ENCODE measurements around the gene TMEM176B.
"Not testable (repeated sequence)": the region's sequence is repeated elsewhere in the genome, so short reads cannot be mapped to it uniquely, and the experiment has no call there.

TMEM176B gene

GRCh38 chr7:150784954-150785353 lies 15.2 kb downstream of the TMEM176B start:
- Histone ChIP-seq H3K4me1 (ENCODE audit: control insufficient read depth, low read depth, low read length) (no peaks in the 10 kb centered on the region), H3K27me3 (ENCODE audit: control insufficient read depth, insufficient read depth, low read length) (no peaks in the 10 kb centered on the region), H3K36me3 (ENCODE audit: control insufficient read depth, low read depth, low read length) (no peaks in the 10 kb centered on the region)

DNA sequence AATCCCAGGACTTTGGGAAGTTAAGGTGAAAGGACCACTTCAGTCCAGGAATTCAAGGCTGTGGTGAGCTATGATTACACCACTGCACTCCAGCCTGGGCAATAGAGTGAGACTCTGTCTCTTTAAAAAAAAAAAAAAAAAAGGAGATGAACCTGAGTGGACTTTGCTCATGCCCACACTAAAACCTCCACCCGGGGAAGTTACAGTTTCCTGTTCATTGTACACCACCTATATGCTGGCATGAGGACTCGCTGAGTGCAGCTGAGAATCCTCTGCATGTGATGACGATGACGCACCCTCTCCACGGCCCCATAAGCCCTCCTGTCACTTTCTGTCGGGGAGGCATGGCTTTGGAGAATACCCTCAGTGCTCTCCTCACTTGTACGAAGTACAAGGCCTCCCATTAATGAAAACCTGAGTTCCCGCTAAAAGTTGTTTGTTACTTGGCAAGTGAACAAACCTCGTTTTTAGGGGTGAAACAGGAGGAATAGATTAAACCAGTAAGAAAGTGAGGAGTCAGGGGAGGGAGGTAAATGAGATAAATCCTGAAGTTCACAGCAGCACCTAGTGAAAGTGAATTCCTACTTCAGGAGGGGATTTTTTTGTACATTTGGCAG lies 15.9 kb downstream of the TMEM176B start:
- no peaks in the 10 kb centered on the region for H3K9me3 ChIP-seq (ENCODE audit: control insufficient read depth, low read depth, low read length)
- no peaks in the 10 kb centered on the region for H3K36me3 ChIP-seq (ENCODE audit: control insufficient read depth, low read depth, low read length)
- no peak overlapping the region for H3K27ac ChIP-seq (ENCODE audit: low read length)
- no peaks in the 10 kb centered on the region for H3K4me1 ChIP-seq (ENCODE audit: control insufficient read depth, low read depth, low read length)
- H3K9ac ChIP-seq (ENCODE audit: low read length), result no peak overlapping the region
- no peaks in the 10 kb centered on the region for H3K27me3 ChIP-seq (ENCODE audit: control insufficient read depth, insufficient read depth, low read length)
- no peak overlapping the region for H3K4me3 ChIP-seq (ENCODE audit: low read length)

More at GRCh38 chr7:150784954-150785353, 15.2 kb downstream of the TMEM176B start:
- no peak overlapping the region for H3K27ac ChIP-seq (ENCODE audit: low read length)
- H3K9me3 ChIP-seq (ENCODE audit: control insufficient read depth, low read depth, low read length), result no peaks in the 10 kb centered on the region
- H3K4me3 ChIP-seq (ENCODE audit: low read length), result no peak overlapping the region
- H3K9ac ChIP-seq (ENCODE audit: low read length), result no peak overlapping the region

GRCh38 chr7:150781961-150782360 lies 18.2 kb downstream of the TMEM176B start:
- Histone ChIP-seq H3K9ac (ENCODE audit: low read length) (no peak overlapping the region), H3K9me3 (ENCODE audit: control insufficient read depth, low read depth, low read length) (no peaks in the 10 kb centered on the region), H3K4me3 (ENCODE audit: low read length) (no peak overlapping the region), H3K4me1 (ENCODE audit: control insufficient read depth, low read depth, low read length) (no peaks in the 10 kb centered on the region), H3K36me3 (ENCODE audit: control insufficient read depth, low read depth, low read length) (no peaks in the 10 kb centered on the region), H3K27me3 (ENCODE audit: control insufficient read depth, insufficient read depth, low read length) (no peaks in the 10 kb centered on the region), H3K27ac (ENCODE audit: low read length) (no peak overlapping the region)

GRCh38 chr7:150781103-150781502 lies 19.1 kb downstream of the TMEM176B start:
- Histone ChIP-seq H3K27me3 (ENCODE audit: control insufficient read depth, insufficient read depth, low read length) (no peaks in the 10 kb centered on the region), H3K27ac (ENCODE audit: low read length) (no peak overlapping the region), H3K36me3 (ENCODE audit: control insufficient read depth, low read depth, low read length) (no peaks in the 10 kb centered on the region), H3K9ac (ENCODE audit: low read length) (no peak overlapping the region), H3K9me3 (ENCODE audit: control insufficient read depth, low read depth, low read length) (no peaks in the 10 kb centered on the region), H3K4me1 (ENCODE audit: control insufficient read depth, low read depth, low read length) (no peaks in the 10 kb centered on the region), H3K4me3 (ENCODE audit: low read length) (no peak overlapping the region)

GRCh38 chr7:150780292-150780691 lies 19.9 kb downstream of the TMEM176B start:
- Histone ChIP-seq H3K4me1 (ENCODE audit: control insufficient read depth, low read depth, low read length) (no peaks in the 10 kb centered on the region), H3K9ac (ENCODE audit: low read length) (no peak overlapping the region)

GRCh38 chr7:150778738-150779301 lies 21.3 kb downstream of the TMEM176B start:
- Histone ChIP-seq H3K4me1 (ENCODE audit: control insufficient read depth, low read depth, low read length) (no peaks in the 10 kb centered on the region), H3K4me3 (ENCODE audit: low read length) (no peak overlapping the region), H3K36me3 (ENCODE audit: control insufficient read depth, low read depth, low read length) (no peaks in the 10 kb centered on the region), H3K9me3 (ENCODE audit: control insufficient read depth, low read depth, low read length) (no peaks in the 10 kb centered on the region), H3K9ac (ENCODE audit: low read length) (no peak overlapping the region), H3K27ac (ENCODE audit: low read length) (no peak overlapping the region), H3K27me3 (ENCODE audit: control insufficient read depth, insufficient read depth, low read length) (no peaks in the 10 kb centered on the region)

More at GRCh38 chr7:150780292-150780691, 19.9 kb downstream of the TMEM176B start:
- Histone ChIP-seq H3K27me3 (ENCODE audit: control insufficient read depth, insufficient read depth, low read length) (no peaks in the 10 kb centered on the region), H3K27ac (ENCODE audit: low read length) (no peak overlapping the region), H3K36me3 (ENCODE audit: control insufficient read depth, low read depth, low read length) (no peaks in the 10 kb centered on the region), H3K4me3 (ENCODE audit: low read length) (no peak overlapping the region), H3K9me3 (ENCODE audit: control insufficient read depth, low read depth, low read length) (no peaks in the 10 kb centered on the region)

- Histone ChIP-seq H3K4me3 (ENCODE audit: low read length) (no peak overlapping the region), H3K36me3 (ENCODE audit: control insufficient read depth, low read depth, low read length) (no peaks in the 10 kb centered on the region), H3K27me3 (ENCODE audit: control insufficient read depth, insufficient read depth, low read length) (no peaks in the 10 kb centered on the region), H3K4me1 (ENCODE audit: control insufficient read depth, low read depth, low read length) (no peaks in the 10 kb centered on the region), H3K9ac (ENCODE audit: low read length) (no peak overlapping the region), H3K9me3 (ENCODE audit: control insufficient read depth, low read depth, low read length) (no peaks in the 10 kb centered on the region), H3K27ac (ENCODE audit: low read length) (no peak overlapping the region)
Measured at GRCh38 chr7:150778014-150778737, 22.0 kb downstream of the TMEM176B start.

DNA sequence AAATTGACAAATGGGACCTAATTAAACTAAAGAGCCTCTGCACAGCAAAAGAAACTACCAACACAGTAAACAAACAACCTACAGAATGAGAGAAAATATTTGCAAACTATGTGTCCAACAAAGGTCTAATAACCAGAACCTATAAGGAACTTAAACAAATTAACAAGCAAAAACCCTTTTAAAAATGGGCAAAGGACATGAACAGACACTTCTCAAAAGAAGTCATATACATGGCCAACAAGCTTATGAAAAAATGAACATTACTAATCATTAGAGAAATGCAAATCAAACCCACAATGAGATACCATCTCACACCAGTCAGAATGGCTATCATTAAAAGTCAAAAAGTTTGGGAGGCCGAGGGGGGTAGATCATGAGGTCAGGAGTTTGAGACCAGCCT lies 26.0 kb downstream of the TMEM176B start:
- H3K36me3 ChIP-seq (ENCODE audit: control insufficient read depth, low read depth, low read length); H3K27me3 ChIP-seq (ENCODE audit: control insufficient read depth, insufficient read depth, low read length); H3K9me3 ChIP-seq (ENCODE audit: control insufficient read depth, low read depth, low read length); H3K4me1 ChIP-seq (ENCODE audit: control insufficient read depth, low read depth, low read length); H3K27ac ChIP-seq (ENCODE audit: low read length); H3K4me3 ChIP-seq (ENCODE audit: low read length); H3K9ac ChIP-seq (ENCODE audit: low read length): not testable (repeated sequence)

DNA sequence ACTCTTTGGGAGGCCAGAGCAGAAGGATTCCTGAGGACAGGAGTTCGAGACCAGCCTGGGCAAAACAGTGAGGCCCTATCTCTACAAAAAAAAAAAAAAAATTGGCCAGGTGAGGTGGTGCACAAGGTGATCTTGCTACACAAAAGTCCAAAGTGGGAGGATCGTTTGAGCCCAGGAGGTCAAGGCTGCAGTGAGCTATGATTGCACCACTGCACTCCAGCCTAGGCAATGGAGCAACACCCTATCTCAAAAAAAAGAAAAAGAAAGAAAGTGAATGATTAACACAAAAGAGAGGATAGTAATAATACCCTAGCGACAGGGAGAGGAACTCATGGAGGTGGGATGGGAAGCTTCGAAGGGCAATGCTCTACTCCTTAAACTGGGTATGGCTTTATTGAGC lies 30.4 kb downstream of the TMEM176B start:
- Histone ChIP-seq H3K27me3 (ENCODE audit: control insufficient read depth, insufficient read depth, low read length) (no peaks in the 10 kb centered on the region), H3K9ac (ENCODE audit: low read length) (no peak overlapping the region), H3K9me3 (ENCODE audit: control insufficient read depth, low read depth, low read length) (no peaks in the 10 kb centered on the region), H3K4me3 (ENCODE audit: low read length) (no peak overlapping the region), H3K36me3 (ENCODE audit: control insufficient read depth, low read depth, low read length) (no peaks in the 10 kb centered on the region), H3K27ac (ENCODE audit: low read length) (no peak overlapping the region), H3K4me1 (ENCODE audit: control insufficient read depth, low read depth, low read length) (peaks cover 4% of the 10 kb centered on the region)

- no peaks in the 10 kb centered on the region for H3K27me3 ChIP-seq (ENCODE audit: control insufficient read depth, insufficient read depth, low read length)
- peaks cover 4% of the 10 kb centered on the region for H3K4me1 ChIP-seq (ENCODE audit: control insufficient read depth, low read depth, low read length)
- no peaks in the 10 kb centered on the region for H3K9me3 ChIP-seq (ENCODE audit: control insufficient read depth, low read depth, low read length)
- no peak overlapping the region for H3K27ac ChIP-seq (ENCODE audit: low read length)
- H3K9ac ChIP-seq (ENCODE audit: low read length), result no peak overlapping the region
- no peaks in the 10 kb centered on the region for H3K36me3 ChIP-seq (ENCODE audit: control insufficient read depth, low read depth, low read length)
- H3K4me3 ChIP-seq (ENCODE audit: low read length), result no peak overlapping the region
Measured at GRCh38 chr7:150766334-150766709, 33.8 kb downstream of the TMEM176B start.

DNA sequence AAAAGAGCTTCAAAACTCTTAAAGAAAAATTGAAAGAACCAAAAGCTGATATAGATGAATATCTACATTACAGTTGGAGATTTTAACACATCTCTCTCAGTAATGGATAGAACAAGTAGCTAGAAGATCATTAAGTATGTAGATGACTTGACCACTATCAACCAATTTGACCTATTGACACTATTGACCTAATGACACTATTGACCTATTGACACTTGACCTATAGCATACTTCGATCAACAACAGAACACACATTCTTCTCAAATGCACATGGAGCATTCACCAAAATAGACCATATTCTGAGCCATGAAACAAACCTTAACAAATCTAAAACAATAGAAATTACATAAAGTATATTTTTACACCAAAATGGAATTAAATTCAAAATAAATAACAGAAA lies 40.7 kb downstream of the TMEM176B start:
- Histone ChIP-seq H3K36me3 (ENCODE audit: control insufficient read depth, low read depth, low read length) (no peaks in the 10 kb centered on the region), H3K4me3 (ENCODE audit: low read length) (no peak overlapping the region), H3K27me3 (ENCODE audit: control insufficient read depth, insufficient read depth, low read length) (no peaks in the 10 kb centered on the region), H3K9ac (ENCODE audit: low read length) (no peak overlapping the region), H3K9me3 (ENCODE audit: control insufficient read depth, low read depth, low read length) (no peaks in the 10 kb centered on the region), H3K4me1 (ENCODE audit: control insufficient read depth, low read depth, low read length) (no peaks in the 10 kb centered on the region), H3K27ac (ENCODE audit: low read length) (no peak overlapping the region)

DNA sequence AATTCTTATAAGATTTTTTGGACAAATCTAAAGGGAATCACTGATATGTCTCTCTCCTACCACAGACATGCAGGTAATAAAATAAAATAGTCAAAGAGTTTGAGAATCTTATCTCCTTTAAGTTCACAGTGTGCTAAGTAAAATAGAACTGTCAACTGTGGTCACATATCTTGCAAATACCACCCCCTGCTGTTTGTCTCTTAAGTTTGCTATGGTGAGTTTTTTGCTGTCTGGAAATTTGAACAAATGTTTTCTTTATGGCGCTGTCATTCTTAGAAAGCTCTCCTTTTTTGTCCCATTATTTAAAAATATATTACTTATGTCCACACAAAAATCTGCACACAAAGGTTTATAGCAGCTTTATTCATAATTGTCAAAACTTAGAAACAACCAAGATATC lies 43.3 kb downstream of the TMEM176B start:
- Histone ChIP-seq H3K36me3 (ENCODE audit: control insufficient read depth, low read depth, low read length) (no peaks in the 10 kb centered on the region), H3K4me1 (ENCODE audit: control insufficient read depth, low read depth, low read length) (no peaks in the 10 kb centered on the region), H3K27ac (ENCODE audit: low read length) (no peak overlapping the region), H3K9me3 (ENCODE audit: control insufficient read depth, low read depth, low read length) (no peaks in the 10 kb centered on the region), H3K9ac (ENCODE audit: low read length) (no peak overlapping the region), H3K27me3 (ENCODE audit: control insufficient read depth, insufficient read depth, low read length) (peaks cover 12% of the 10 kb centered on the region), H3K4me3 (ENCODE audit: low read length) (no peak overlapping the region)
